Neural progenitor cell (in vitro differentiated cells): ENCODE data around the gene RPL35A.

Experiments
- CTCF ChIP-seq: fragments of 200-600 bp; sonication (generic); IDR thresholded peaks from 2 replicates; pipeline ENCODE4 v1.5.1; 2017; ENCODE audit warnings: antibody characterized with exemption, mild to moderate bottlenecking
- EZH2phosphoT487 ChIP-seq: fragments of 200-600 bp; sonication (generic); IDR thresholded peaks from 2 replicates; pipeline ENCODE4 v1.6.1; 2017; ENCODE audit warnings: antibody characterized with exemption

GRCh38 chr3:197997936-197998335 is 47.9 kb downstream of the RPL35A start:
- TF ChIP-seq CTCF (no peak), EZH2phosphoT487 (no peak)
